ENCODE results near the gene ACER3.
"Not testable (repeated sequence)": the region's sequence is repeated elsewhere in the genome, so short reads cannot be mapped to it uniquely, and the experiment has no call there.

ACER3 gene

GRCh38 chr11:76837696-76838677, 22.7 kb upstream of the ACER3 start:
- no peak for DNase-seq

- DNase-seq, result no peak
Observed at GRCh38 chr11:76838678-76839068, 22.0 kb upstream of the ACER3 start.

- DNase-seq, result no peak
Observed at GRCh38 chr11:76839311-76839710, 21.4 kb upstream of the ACER3 start.

DNA sequence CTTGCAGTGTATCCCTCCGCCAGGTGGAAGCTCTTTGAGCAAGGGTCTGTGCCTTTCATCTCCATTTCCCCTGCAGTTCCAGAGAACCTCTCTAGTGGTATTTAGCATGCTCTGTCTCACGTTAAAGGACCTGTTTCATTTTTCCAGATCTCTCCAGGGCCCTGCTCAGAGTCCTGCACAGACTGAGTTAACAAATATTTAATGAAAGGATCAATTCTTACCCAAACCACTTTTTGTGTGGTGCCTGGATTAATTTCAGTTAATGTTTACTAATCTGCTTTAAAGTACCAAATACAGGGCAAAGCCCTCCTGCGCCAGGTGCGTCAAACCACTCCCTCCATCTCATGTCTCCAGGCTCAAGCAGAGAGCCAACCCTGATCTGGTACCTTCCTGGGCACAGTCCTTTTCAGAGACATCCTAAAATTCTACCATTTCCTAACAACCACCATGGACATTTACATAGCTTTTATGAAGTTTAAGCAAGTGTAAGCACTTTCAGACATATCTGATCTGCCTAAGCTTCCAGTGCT, 18.7 kb upstream of the ACER3 start:
- no peak for DNase-seq

- no peak for DNase-seq
Observed at GRCh38 chr11:76843907-76844306, 16.8 kb upstream of the ACER3 start.

DNA sequence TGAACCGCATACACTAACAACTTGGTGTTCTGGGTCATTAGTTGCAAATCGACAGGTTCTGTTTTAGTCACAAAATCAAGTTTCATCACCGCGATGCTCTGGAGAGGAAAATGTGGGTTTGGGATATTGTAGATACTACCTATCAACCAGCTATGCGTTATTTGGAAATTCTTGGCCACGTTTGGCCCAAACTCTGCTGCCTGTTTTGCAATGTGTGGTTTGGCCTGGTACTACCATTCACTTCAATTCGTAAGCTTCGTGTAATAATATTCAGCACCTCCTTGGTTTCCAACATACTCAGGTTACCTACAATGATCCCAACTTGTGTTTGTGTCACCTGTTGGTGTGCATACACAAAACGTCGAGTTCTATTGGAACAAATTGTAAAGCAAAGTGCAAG, 16.2 kb upstream of the ACER3 start:
- no peak for DNase-seq

- DNase-seq, result no peak
Observed at GRCh38 chr11:76845069-76845468, 15.6 kb upstream of the ACER3 start.

GRCh38 chr11:76846441-76846840, 14.3 kb upstream of the ACER3 start:
- DNase-seq, result no peak

DNA sequence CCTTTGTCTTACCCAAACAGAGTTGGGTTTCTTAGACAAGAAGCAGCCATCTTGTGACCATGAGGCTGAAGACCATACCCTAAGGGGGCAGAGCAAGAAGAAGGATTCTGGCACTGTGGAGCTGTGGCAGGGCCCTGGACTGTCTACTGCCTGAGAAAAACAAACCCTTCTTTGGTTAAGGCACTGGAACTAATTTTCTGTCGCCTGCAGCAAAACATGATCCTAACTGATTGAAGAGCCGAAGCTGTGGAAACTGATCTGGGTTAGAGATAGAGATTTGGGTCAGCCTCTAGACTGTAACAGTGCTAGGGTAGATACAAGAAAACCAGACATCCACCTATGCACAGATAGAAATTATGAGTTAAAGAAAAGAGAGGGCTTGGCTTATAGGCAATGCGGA, 11.3 kb upstream of the ACER3 start:
- DNase-seq, result no peak

- DNase-seq, result no peak
Observed at GRCh38 chr11:76850130-76850529, 10.6 kb upstream of the ACER3 start.

- DNase-seq, result no peak
Observed at GRCh38 chr11:76850815-76851214, 9.9 kb upstream of the ACER3 start.

DNA sequence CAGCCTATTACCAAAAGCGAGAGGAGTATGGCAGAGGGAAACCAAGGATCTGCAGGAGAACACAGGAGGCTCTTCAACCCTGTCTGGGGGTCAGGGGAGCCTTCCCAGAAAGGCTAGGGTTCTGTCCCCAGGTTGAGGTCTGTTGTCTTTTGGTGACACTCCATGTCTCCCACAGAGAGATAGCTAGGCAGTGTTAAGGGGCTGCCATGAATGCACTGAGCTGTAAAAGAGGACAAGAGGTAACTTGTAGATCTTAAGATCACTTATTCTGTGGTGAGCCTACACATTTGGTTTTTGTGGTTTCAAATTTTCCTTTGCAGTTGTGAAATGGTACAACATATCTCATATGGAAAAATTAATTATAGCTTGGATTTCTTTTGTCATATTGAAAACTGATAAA, 6.0 kb upstream of the ACER3 start:
- no peak for DNase-seq

DNA sequence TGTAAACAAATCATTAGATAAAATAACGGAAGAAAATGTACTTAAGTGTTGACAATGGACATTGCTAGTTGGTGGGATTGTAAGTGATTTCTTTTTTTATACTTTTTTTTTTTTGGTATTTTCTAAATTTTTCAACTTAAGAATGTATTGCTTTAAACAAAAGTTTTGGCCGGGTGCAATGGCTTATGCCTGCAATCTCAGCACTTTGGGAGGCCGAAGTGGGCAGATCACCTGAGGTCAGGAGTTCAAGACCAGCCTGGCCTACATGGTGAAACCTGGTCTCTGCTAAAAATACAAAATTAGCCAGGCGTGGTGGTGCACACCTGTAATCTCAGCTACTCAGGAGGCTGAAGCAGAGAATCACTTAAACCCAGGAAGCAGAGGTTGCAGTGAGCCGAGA, 5.0 kb upstream of the ACER3 start:
- not testable (repeated sequence) for DNase-seq

DNA sequence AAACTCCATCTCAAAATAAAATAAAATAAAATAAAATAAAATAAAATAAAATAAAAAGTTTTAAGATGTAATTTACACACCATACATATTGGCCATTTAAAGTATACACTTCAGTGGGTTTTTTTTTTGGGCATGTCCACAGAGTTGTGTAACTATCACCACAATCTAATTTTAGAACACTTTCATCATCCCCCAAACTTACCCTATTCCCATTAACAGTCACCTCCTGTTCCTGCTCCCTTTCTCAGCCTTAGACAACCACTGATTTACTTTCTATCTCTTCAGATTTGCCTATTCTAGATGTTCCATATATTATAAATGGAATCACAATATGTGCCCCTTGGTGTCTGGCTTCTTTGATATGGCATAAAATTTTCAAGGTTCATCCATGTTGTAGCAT, 4.6 kb upstream of the ACER3 start:
- DNase-seq, result peak; percentile 18

GRCh38 chr11:76856571-76856970, 4.1 kb upstream of the ACER3 start:
- no peak for DNase-seq

- no peak for DNase-seq
Observed at GRCh38 chr11:76857781-76858410, 2.8 kb upstream of the ACER3 start.

GRCh38 chr11:76859708-76860227, 950 bp upstream of the ACER3 start:
- no peak for DNase-seq

GRCh38 chr11:76861490-76861953, 804 bp downstream of the ACER3 start:
- no peak for DNase-seq

DNA sequence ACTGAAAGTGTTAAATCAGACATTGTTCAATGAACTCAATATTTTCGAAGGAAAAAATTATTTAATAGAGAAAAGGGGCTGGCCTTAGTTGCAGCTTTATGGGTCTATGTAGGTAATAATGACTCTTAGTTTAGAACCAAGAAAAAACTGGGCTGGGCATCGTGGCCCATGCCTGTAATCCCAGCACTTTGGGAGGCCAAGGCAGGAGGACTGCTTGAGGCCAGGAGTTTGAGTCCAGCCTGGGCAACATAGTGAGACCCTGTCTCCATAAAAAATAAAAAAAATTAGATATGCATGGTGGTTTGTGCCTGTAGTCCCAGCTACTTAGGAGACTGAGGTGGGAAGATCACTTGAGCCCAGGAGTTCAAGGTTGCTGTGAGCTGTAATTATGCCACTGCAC, 2.1 kb downstream of the ACER3 start:
- DNase-seq, result not testable (repeated sequence)

GRCh38 chr11:76863196-76863777, 2.6 kb downstream of the ACER3 start:
- no peak for DNase-seq

- no peak for DNase-seq
Observed at GRCh38 chr11:76872959-76873827, 12.5 kb downstream of the ACER3 start.

GRCh38 chr11:76878014-76878413, 17.3 kb downstream of the ACER3 start:
- no peak for DNase-seq
